OCI-LY1 (cell line): Measurements from ENCODE around the gene B3GNT9.

ENCODE experiments used
- EZH2 ChIP-seq: fragments of 200-600 bp; sonication (generic), shearing (Covaris generic); IDR thresholded peaks from 2 replicates; pipeline ENCODE4 v1.8.0; 2017; ENCODE audit warnings: borderline replicate concordance, mixed run types, mild to moderate bottlenecking, antibody characterized with exemption, low read length, moderate library complexity, mixed read lengths
- TF ChIP-seq, protein P1 (sequence below): fragments of 200-600 bp; sonication (generic), shearing (Covaris generic); IDR thresholded peaks from 2 replicates; pipeline ENCODE4 v1.5.1; 2017; ENCODE audit warnings: mild to moderate bottlenecking, antibody characterized with exemption, low read length, moderate library complexity, mixed read lengths

DNA sequence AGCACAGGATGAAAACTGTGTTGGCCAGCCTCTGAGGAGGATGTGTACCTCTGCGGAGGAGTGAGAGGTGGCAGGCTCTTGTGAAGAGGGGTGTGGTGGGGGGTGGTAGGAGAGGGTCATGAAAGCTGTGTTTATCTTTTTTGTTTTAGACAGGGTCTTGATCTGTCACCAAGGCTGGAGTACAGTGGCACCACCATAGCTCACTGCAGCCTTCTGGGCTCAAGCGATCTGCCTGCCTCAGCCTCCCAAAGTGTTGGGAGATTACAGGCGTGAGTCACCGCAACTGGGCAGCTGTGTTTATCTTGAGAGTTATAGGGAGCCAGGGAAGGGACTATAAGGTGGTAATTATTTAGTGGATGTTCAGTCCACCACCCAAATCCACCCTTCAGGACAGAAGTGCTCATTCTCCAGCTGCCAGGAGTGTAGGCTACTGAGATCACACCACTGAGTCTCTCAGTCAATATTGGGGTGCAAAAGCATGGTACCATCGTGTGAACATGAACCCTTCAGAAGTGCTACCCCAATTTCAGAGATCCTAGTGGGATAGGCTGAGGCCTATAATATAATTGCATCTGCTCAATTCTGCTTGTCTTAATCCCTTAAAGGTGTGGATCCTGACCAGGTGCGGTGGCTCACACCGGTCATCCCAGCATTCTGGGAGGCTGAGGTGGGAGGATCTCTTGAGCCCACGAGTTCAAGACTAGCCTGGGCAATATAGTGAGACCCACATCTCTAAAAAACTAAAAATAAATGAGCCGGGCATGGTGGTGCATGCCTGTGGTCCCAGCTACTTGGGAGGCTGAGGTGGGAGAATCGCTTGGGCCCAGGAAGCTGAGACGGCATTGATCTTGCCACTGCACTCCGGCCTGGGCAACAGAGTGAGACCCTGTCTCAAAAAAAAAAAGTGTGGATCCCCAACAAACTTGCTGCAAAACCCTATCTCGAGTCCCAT lies 39.9 kb upstream of the B3GNT9 start:
- TF ChIP-seq, protein P1, sequence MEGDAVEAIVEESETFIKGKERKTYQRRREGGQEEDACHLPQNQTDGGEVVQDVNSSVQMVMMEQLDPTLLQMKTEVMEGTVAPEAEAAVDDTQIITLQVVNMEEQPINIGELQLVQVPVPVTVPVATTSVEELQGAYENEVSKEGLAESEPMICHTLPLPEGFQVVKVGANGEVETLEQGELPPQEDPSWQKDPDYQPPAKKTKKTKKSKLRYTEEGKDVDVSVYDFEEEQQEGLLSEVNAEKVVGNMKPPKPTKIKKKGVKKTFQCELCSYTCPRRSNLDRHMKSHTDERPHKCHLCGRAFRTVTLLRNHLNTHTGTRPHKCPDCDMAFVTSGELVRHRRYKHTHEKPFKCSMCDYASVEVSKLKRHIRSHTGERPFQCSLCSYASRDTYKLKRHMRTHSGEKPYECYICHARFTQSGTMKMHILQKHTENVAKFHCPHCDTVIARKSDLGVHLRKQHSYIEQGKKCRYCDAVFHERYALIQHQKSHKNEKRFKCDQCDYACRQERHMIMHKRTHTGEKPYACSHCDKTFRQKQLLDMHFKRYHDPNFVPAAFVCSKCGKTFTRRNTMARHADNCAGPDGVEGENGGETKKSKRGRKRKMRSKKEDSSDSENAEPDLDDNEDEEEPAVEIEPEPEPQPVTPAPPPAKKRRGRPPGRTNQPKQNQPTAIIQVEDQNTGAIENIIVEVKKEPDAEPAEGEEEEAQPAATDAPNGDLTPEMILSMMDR: no peak
- no peak for TF ChIP-seq EZH2
